ENCODE results near the gene RRAS2. TPM values are rescaled to one million over a fixed set of nuclear protein-coding genes. Genes with fewer than 3 reads are reported as not detected.
"Not testable (repeated sequence)": the region's sequence is repeated elsewhere in the genome, so short reads cannot be mapped to it uniquely, and the experiment has no call there.

The RRAS2 gene
- total and polyA plus RNA-seq, 2 donors: 25.3 to 30.4 TPM

DNA sequence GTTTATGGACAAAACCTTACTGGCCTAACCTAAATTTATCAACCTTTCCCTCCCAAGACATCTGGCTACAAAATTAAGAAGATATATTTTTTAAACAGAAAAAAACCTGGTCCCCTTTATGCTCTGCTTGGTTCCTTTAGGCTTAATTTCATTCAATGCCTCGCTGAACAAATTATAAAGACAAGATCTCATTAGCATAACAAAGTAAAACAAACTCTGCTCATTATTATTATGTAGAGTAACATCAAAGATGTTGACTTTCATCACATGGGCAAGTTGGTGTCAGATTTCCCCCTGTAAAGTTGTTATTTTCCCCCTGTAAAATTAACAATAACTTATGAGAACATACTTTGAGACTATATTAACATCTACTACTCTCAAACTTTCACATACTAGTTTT lies 11.0 kb downstream of the RRAS2 start:
- H3K4me3 ChIP-seq (ENCODE audit: low read length in 2 of 2): no peak overlapping the region
- H3K36me3 ChIP-seq (ENCODE audit: control insufficient read depth in 2 of 2, insufficient read depth in 2 of 2, low read length in 1 of 2): no peaks in the 10 kb centered on the region
- peaks cover 0 to 14% of the 10 kb centered on the region in 2 donors for H3K9me3 ChIP-seq (ENCODE audit: control insufficient read depth in 2 of 2, insufficient read depth in 1 of 2, low read length in 1 of 2)
- no peaks in the 10 kb centered on the region for H3K27me3 ChIP-seq (ENCODE audit: control insufficient read depth in 2 of 2, insufficient read depth in 1 of 2, low read length in 1 of 2)
- WGBS: 95% methylated on average over 1 of the region's 1 CpG
- no peak overlapping the region for H3K27ac ChIP-seq (ENCODE audit: low read depth in 1 of 2, low read length in 1 of 2)
- DNase-seq (ENCODE audit: low read depth in 6 of 9, low spot score in 9 of 9): no peak
- peaks cover 3 to 10% of the 10 kb centered on the region in 2 donors for H3K4me1 ChIP-seq (ENCODE audit: control insufficient read depth in 2 of 2, insufficient read depth in 2 of 2, low read length in 2 of 2)

DNA sequence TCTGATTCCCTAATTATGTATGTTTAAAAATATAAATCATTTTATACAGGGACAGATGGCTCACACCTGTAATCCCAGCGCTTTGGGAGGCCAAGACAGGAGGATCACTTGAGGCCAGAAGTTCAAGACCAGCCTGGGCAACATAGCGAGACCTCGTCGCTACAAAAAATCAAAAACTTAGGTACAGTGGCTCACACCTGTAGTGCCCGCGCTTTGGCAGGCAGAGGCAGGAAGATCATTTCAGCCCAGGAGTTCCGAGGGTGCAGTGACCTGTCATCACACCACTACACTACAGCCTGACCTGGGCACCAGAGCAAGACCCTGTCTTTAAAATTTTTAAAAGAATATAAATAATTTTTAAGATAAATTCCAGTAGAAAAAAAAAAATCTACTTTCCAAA lies 11.5 kb downstream of the RRAS2 start:
- Histone ChIP-seq H3K36me3 (ENCODE audit: control insufficient read depth in 2 of 2, insufficient read depth in 2 of 2, low read length in 1 of 2) (no peaks in the 10 kb centered on the region), H3K4me1 (ENCODE audit: control insufficient read depth in 2 of 2, insufficient read depth in 2 of 2, low read length in 2 of 2) (peaks cover 3 to 10% of the 10 kb centered on the region in 2 donors), H3K9me3 (ENCODE audit: control insufficient read depth in 2 of 2, insufficient read depth in 1 of 2, low read length in 1 of 2) (peaks cover 0 to 14% of the 10 kb centered on the region in 2 donors), H3K27me3 (ENCODE audit: control insufficient read depth in 2 of 2, insufficient read depth in 1 of 2, low read length in 1 of 2) (no peaks in the 10 kb centered on the region), H3K4me3 (ENCODE audit: low read length in 2 of 2) (no peak overlapping the region), H3K27ac (ENCODE audit: low read depth in 1 of 2, low read length in 1 of 2) (no peak overlapping the region)
- DNase-seq (ENCODE audit: low read depth in 6 of 9, low spot score in 9 of 9): no peak
- WGBS: 97% methylated on average over 7 of the region's 7 CpGs

DNA sequence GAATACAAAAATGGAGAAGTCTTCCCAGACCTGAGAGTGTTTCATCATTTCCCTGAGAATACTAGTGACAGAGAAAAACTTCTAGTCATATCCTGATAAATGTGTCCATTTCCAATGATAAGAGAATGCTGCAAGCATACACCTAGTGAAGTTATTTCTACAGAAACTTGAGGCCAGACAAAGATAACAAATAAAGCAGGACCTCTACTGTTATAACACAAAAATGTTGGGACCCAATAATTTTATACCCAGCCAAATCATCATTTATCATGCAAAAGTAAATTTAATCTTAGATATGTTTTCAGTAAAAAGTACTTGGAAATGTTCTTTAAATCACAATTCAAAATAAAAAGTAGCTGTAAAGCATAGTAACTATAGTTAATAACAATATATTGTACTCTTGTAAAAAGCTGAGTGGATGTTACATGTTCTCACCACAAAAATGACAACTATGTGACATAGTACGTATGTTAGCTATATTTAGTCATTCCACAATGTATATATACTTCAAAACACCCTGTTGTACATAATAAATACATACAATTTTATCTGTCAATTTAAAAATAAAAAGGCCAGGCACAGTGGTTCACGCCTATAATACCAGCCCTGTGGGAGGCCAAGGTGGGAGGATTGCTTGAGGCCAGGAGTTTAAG lies 12.6 kb downstream of the RRAS2 start:
- Histone ChIP-seq H3K9me3 (ENCODE audit: control insufficient read depth in 2 of 2, insufficient read depth in 1 of 2, low read length in 1 of 2) (peaks cover 0 to 14% of the 10 kb centered on the region in 2 donors), H3K27ac (ENCODE audit: low read depth in 1 of 2, low read length in 1 of 2) (no peak overlapping the region), H3K4me1 (ENCODE audit: control insufficient read depth in 2 of 2, insufficient read depth in 2 of 2, low read length in 2 of 2) (peaks cover 3 to 14% of the 10 kb centered on the region in 2 donors), H3K4me3 (ENCODE audit: low read length in 2 of 2) (no peak overlapping the region), H3K36me3 (ENCODE audit: control insufficient read depth in 2 of 2, insufficient read depth in 2 of 2, low read length in 1 of 2) (no peaks in the 10 kb centered on the region), H3K27me3 (ENCODE audit: control insufficient read depth in 2 of 2, insufficient read depth in 1 of 2, low read length in 1 of 2) (no peaks in the 10 kb centered on the region)
- no peak for DNase-seq (ENCODE audit: low read depth in 6 of 9, low spot score in 9 of 9)
- WGBS: 97% methylated on average over 2 of the region's 2 CpGs

DNA sequence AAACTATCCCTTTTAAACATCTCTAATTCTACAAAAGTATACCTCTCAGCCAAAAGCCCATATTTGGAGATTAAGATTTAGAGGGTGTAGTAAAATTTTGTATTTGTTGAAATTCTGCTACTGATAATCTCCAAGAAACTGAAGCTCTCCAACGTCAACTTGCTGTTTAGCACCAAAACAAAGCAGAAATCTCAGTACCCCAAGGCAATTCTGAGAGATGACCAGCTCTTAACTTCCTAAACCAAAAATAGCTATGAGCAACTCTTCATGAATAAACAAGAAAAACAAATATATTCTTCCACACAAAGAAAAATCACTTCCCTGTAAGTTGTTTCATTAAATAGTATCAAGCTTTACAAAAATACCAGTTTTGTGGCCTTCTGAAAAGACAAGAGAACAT lies 13.3 kb downstream of the RRAS2 start:
- Histone ChIP-seq H3K27me3 (ENCODE audit: control insufficient read depth in 2 of 2, insufficient read depth in 1 of 2, low read length in 1 of 2) (no peaks in the 10 kb centered on the region), H3K4me1 (ENCODE audit: control insufficient read depth in 2 of 2, insufficient read depth in 2 of 2, low read length in 2 of 2) (peaks cover 3 to 14% of the 10 kb centered on the region in 2 donors), H3K4me3 (ENCODE audit: low read length in 2 of 2) (no peak overlapping the region), H3K36me3 (ENCODE audit: control insufficient read depth in 2 of 2, insufficient read depth in 2 of 2, low read length in 1 of 2) (no peaks in the 10 kb centered on the region), H3K27ac (ENCODE audit: low read depth in 1 of 2, low read length in 1 of 2) (no peak overlapping the region), H3K9me3 (ENCODE audit: control insufficient read depth in 2 of 2, insufficient read depth in 1 of 2, low read length in 1 of 2) (peaks cover 0 to 14% of the 10 kb centered on the region in 2 donors)
- DNase-seq (ENCODE audit: low read depth in 6 of 9, low spot score in 9 of 9): no peak
- 97% methylated on average over 1 of the region's 1 CpG for WGBS

DNA sequence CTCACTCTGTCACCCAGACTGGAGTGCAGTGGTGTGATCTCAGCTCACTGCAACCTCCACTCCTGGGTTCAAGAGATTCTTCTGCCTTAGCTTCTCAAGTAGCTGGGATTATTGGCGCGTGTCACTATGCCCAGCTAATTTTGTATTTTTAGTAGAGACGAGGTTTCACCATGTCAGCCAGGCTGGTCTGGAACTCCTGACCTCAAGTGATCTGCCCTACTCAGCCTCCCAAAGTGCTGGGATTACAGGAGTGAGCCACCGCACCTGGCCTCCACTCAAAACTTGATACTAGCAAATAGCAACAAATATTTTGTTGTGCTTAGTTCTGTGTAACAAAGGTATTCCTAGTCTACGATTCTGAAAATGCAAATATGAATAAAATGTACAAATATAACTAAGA lies 14.0 kb downstream of the RRAS2 start:
- not testable (repeated sequence) for H3K27me3 ChIP-seq (ENCODE audit: control insufficient read depth in 2 of 2, insufficient read depth in 1 of 2, low read length in 1 of 2); H3K27ac ChIP-seq (ENCODE audit: low read depth in 1 of 2, low read length in 1 of 2); H3K4me1 ChIP-seq (ENCODE audit: control insufficient read depth in 2 of 2, insufficient read depth in 2 of 2, low read length in 2 of 2); DNase-seq (ENCODE audit: low read depth in 6 of 9, low spot score in 9 of 9); H3K4me3 ChIP-seq (ENCODE audit: low read length in 2 of 2); H3K36me3 ChIP-seq (ENCODE audit: control insufficient read depth in 2 of 2, insufficient read depth in 2 of 2, low read length in 1 of 2)
- WGBS: 98% methylated on average over 5 of the region's 5 CpGs
- peaks cover 0 to 14% of the 10 kb centered on the region in 2 donors for H3K9me3 ChIP-seq (ENCODE audit: control insufficient read depth in 2 of 2, insufficient read depth in 1 of 2, low read length in 1 of 2)

DNA sequence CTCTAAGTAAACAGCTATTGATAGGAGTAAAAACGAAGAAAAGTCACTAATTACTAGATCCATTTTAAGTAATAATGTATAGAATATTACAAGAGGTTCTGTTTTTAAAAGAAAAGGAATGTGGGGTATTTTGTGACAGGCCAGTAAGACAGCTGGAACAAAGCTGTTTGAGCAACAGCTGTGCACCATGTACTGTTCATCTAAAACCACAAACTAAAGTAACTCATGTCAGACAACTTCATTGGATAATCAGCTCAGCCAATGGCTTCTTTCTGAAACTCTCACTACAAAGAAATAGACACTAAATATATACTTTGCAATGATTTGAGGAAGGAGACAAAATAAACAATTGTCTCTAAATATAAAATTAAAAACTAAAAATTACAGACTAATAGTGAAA lies 16.1 kb downstream of the RRAS2 start:
- WGBS: 88% methylated on average over 1 of the region's 1 CpG
- Histone ChIP-seq H3K4me1 (ENCODE audit: control insufficient read depth in 2 of 2, insufficient read depth in 2 of 2, low read length in 2 of 2) (peaks cover 0 to 7% of the 10 kb centered on the region in 2 donors), H3K36me3 (ENCODE audit: control insufficient read depth in 2 of 2, insufficient read depth in 2 of 2, low read length in 1 of 2) (no peaks in the 10 kb centered on the region), H3K4me3 (ENCODE audit: low read length in 2 of 2) (no peak overlapping the region), H3K27ac (ENCODE audit: low read depth in 1 of 2, low read length in 1 of 2) (peak overlapping the region in 1 of 2 donors; percentile 59), H3K27me3 (ENCODE audit: control insufficient read depth in 2 of 2, insufficient read depth in 1 of 2, low read length in 1 of 2) (no peaks in the 10 kb centered on the region), H3K9me3 (ENCODE audit: control insufficient read depth in 2 of 2, insufficient read depth in 1 of 2, low read length in 1 of 2) (peaks cover 0 to 10% of the 10 kb centered on the region in 2 donors)
- DNase-seq (ENCODE audit: low read depth in 6 of 9, low spot score in 9 of 9): peak in 5 of 9 donors; percentile 14 to 68 (median 32)

DNA sequence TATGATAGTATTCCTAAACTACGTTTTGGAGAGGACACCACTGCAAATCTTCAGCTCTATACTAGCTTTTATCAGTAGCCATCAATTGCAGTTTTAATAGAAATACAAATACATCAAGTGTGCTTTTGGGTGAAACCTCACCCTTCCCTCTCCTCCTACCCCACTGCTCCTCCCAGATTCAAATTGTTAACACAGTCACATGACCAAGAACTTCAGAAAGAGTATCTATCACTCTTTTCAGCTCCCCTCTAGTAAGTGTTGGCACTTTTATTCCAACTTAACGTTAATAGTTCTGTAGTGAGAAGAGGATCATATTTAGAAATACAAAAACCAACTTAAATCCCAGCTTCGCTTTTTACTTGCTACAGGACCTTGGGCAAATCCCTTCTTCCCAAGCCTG lies 17.0 kb downstream of the RRAS2 start:
- Histone ChIP-seq H3K4me1 (ENCODE audit: control insufficient read depth in 2 of 2, insufficient read depth in 2 of 2, low read length in 2 of 2) (peaks cover 0 to 7% of the 10 kb centered on the region in 2 donors), H3K36me3 (ENCODE audit: control insufficient read depth in 2 of 2, insufficient read depth in 2 of 2, low read length in 1 of 2) (no peaks in the 10 kb centered on the region), H3K9me3 (ENCODE audit: control insufficient read depth in 2 of 2, insufficient read depth in 1 of 2, low read length in 1 of 2) (peaks cover 0 to 7% of the 10 kb centered on the region in 2 donors)

DNA sequence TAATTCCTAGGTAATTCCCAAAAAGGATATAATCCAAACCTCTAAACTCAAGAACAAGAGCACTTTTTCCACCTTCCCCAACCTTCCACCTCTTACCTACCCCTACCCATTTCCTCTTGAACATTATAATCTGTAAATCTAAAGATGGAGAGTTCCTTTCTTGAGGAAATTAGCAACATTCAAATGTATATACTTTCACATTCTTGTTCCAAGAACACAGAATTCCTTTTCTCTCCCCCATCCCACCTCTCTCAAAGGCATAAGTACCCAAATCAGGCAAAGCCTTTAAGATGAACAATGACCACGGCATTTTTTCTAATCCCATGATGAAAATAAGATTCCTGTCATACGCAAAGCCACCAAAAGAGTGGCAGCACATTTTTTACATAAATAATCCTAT lies 18.3 kb downstream of the RRAS2 start:
- DNase-seq (ENCODE audit: low read depth in 6 of 9, low spot score in 9 of 9): no peak
- Histone ChIP-seq H3K9me3 (ENCODE audit: control insufficient read depth in 2 of 2, insufficient read depth in 1 of 2, low read length in 1 of 2) (peaks cover 0 to 11% of the 10 kb centered on the region in 2 donors), H3K4me3 (ENCODE audit: low read length in 2 of 2) (no peak overlapping the region), H3K27ac (ENCODE audit: low read depth in 1 of 2, low read length in 1 of 2) (no peak overlapping the region), H3K36me3 (ENCODE audit: control insufficient read depth in 2 of 2, insufficient read depth in 2 of 2, low read length in 1 of 2) (no peaks in the 10 kb centered on the region), H3K27me3 (ENCODE audit: control insufficient read depth in 2 of 2, insufficient read depth in 1 of 2, low read length in 1 of 2) (no peaks in the 10 kb centered on the region), H3K4me1 (ENCODE audit: control insufficient read depth in 2 of 2, insufficient read depth in 2 of 2, low read length in 2 of 2) (peaks cover 0 to 7% of the 10 kb centered on the region in 2 donors)
- 98% methylated on average over 2 of the region's 2 CpGs for WGBS

More for the DNA sequence above, 17.0 kb downstream of the RRAS2 start:
- DNase-seq (ENCODE audit: low read depth in 6 of 9, low spot score in 9 of 9): no peak
- WGBS: 95% methylated on average over 3 of the region's 3 CpGs
- Histone ChIP-seq H3K4me3 (ENCODE audit: low read length in 2 of 2) (no peak overlapping the region), H3K27ac (ENCODE audit: low read depth in 1 of 2, low read length in 1 of 2) (no peak overlapping the region), H3K27me3 (ENCODE audit: control insufficient read depth in 2 of 2, insufficient read depth in 1 of 2, low read length in 1 of 2) (no peaks in the 10 kb centered on the region)

DNA sequence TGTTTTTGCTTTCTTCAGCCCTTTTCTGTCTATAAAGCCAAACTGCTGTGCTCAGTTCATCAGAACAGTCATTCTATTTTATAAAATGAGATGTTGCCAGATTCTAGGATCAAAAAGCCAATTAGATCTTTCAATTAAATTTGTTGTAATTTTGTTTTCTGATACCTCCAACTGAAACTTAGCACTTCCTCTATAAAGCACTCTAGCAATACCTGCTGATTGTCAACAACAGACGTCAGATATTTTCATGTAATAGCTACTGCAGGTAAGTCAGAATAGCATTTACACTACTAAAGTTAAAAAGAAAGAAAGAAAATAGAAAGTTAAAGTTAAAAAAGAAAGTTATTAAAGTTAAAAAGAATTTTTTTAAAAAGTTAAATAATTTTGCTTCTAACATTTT lies 19.6 kb downstream of the RRAS2 start:
- no peaks in the 10 kb centered on the region for H3K36me3 ChIP-seq (ENCODE audit: control insufficient read depth in 2 of 2, insufficient read depth in 2 of 2, low read length in 1 of 2)
- no peaks in the 10 kb centered on the region for H3K27me3 ChIP-seq (ENCODE audit: control insufficient read depth in 2 of 2, insufficient read depth in 1 of 2, low read length in 1 of 2)
- no peak for DNase-seq (ENCODE audit: low read depth in 6 of 9, low spot score in 9 of 9)
- peaks cover 0 to 7% of the 10 kb centered on the region in 2 donors for H3K4me1 ChIP-seq (ENCODE audit: control insufficient read depth in 2 of 2, insufficient read depth in 2 of 2, low read length in 2 of 2)
- H3K9me3 ChIP-seq (ENCODE audit: control insufficient read depth in 2 of 2, insufficient read depth in 1 of 2, low read length in 1 of 2): peaks cover 0 to 11% of the 10 kb centered on the region in 2 donors
- no peak overlapping the region for H3K27ac ChIP-seq (ENCODE audit: low read depth in 1 of 2, low read length in 1 of 2)
- H3K4me3 ChIP-seq (ENCODE audit: low read length in 2 of 2): no peak overlapping the region
- WGBS: 92% methylated on average over 1 of the region's 1 CpG

Measured in thymus (tissue), 11 donors.